Ovary (tissue), 9 donors: ENCODE measurements around the gene NRXN3. TPM values are rescaled to one million over a fixed set of nuclear protein-coding genes. Genes with fewer than 3 reads are reported as not detected.

Experiments used
- DNase-seq, 5 donors: peaks; one replicate each; pipeline ENCODE4 v3.0.0-alpha.2; 2019 to 2020
- H3K27ac ChIP-seq, 2 donors: fragments of 200-600 bp; one replicate each; pipeline versions ENCODE4 v1.5.1 to v1.8.0; 2019 to 2022
- H3K27me3 ChIP-seq: fragments of 200-600 bp; one replicate; pipeline ENCODE4 v1.8.0; 2022
- H3K36me3 ChIP-seq: fragments of 200-600 bp; sonication (generic); one replicate; pipeline ENCODE4 v1.5.1; 2019
- H3K4me1 ChIP-seq: one replicate; pipeline ENCODE4 v1.8.1; 2013; ENCODE audit warnings: mild to moderate bottlenecking, moderate library complexity; ENCODE audit not compliant: insufficient read depth
- H3K4me3 ChIP-seq: fragments of 200-600 bp; sonication (generic); one replicate; pipeline ENCODE4 v1.5.1; 2017
- H3K9me3 ChIP-seq, 2 donors: fragments of 200-600 bp in 1 of 2; sonication (generic) in 1 of 2; one replicate each; pipeline versions ENCODE4 v1.5.1 to v1.8.1; 2013 to 2019; ENCODE audit warnings: mild to moderate bottlenecking in 1 of 2, moderate library complexity in 1 of 2
- EP300 ChIP-seq: sonication (generic); formaldehyde crosslinking; IDR thresholded peaks from one replicate; pipeline ENCODE4 v1.6.1; 2017; ENCODE audit warnings: antibody characterized with exemption
- POLR2A ChIP-seq: fragments of 450-650 bp; IDR thresholded peaks from one replicate; pipeline ENCODE4 v1.6.1; 2017; ENCODE audit warnings: antibody characterized with exemption, mild to moderate bottlenecking, moderate library complexity
- WGBS, 3 donors: extraction: QIAGEN DNeasy Blood & Tissue Kit in 1 of 3; methylation state at CpG; one replicate each; pipeline versions ENCODE4 v1.1.5 to v1.1.7; 2013 to 2017; 5-methylcytosine and 5-hydroxymethylcytosine counted together
- intact Hi-C, 4 donors: fragments of 100-400 bp; cut with DNase I; formaldehyde crosslinking; loops; one replicate each; pipeline versions ENCODE4 v1.11.0 to v1.15.1; 2022 to 2023
- polyA plus RNA-seq, 2 donors: library from polyadenylated mRNA; stranded (reverse); fragments of 200-250 nt in 1 of 2; fragments of 350-450 nt in 1 of 2; fragmentation: Illumina TruSeq in 1 of 2; extraction: RNeasy Lipid Tissue Mini Kit (QIAGEN cat#74804) in 1 of 2; gene quantifications; one replicate each; pipeline ENCODE4 v1.2.3, GENCODE V29; 2013 to 2014
- total RNA-seq, 7 donors: library from RNA; depleted of rRNA in 2 of 7; stranded (reverse); fragments of >200 nt in 2 of 7; fragmentation: NEBNext Ultra II Directional in 3 of 7; extraction: Animal tissue kit (Norgen Biotek cat#: 25700) in 3 of 7; gene quantifications; one replicate each; pipeline versions ENCODE4 v1.1.0 to v1.2.4, GENCODE V29; 2016 to 2023
- TF ChIP-seq, protein P1 (sequence below), 3 donors: fragments of 450-650 bp in 2 of 3; fragments of 200-600 bp in 1 of 3; IDR thresholded peaks; one replicate each; pipeline versions ENCODE4 v1.5.1 to v1.8.0; 2016 to 2022; ENCODE audit warnings: antibody characterized with exemption in 3 of 3, mild to moderate bottlenecking in 1 of 3
- donor health status: DM: no; HTN: no; CAD: no; lungs with moderate emphysema.
- donor health status: DM: no; HTN: no; CAD: no.
- donor health status: Bipolar disorder and iron deficiency.
- donor health status: DM: yes; HTN: yes; CAD: no.
- donor health status: DM: no; HTN: no; CAD: no.
- donor health status: DM: yes; HTN: yes; CAD: no.

NRXN3 gene
- total and polyA plus RNA-seq, 9 donors = 0.28 to 6.2 (median 0.82) TPM

DNA sequence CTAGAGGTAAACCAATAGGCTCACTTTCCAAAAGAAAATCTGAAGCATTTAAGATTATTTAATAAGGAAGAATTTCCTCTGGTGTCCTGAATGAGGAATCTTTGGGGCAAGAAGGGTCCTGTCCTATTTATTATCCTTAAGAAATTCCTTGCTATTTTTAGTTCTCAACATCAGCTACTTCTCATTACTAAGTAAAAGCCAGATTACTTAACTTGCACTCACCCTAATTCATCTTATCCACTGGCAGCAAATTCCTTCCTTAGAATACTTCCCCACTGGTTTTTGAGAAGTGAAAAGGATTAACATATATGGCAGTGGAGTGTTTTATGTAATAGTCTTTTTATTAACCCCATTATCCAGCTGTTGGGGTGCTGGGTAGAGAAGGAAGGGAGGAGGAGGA, 1273.4 kb downstream of the NRXN3 start:
- intact Hi-C loops = no loop called here
- H3K27ac ChIP-seq = no peak overlapping the region

DNA sequence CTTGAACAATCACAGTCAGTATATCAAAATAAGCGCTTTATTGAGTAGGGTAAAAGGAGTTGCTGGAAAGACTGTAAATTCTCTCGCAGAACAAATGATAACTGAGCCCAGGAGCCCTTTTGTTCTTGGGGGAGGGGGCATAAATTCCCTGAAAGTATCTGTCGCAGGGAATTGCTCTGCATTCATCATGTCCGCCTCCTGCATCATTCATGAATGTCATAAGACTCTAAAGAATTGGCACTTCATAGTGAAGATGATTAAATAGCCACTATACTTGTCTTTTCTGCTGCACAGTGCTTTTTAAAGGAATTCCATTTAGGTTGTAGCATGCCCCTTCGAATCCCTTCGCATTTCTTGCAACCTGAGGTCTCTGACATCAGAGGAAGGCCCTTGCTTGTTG, 1278.8 kb downstream of the NRXN3 start:
- H3K4me1 ChIP-seq = no peaks in the 10 kb centered on the region
- no peak overlapping the region for H3K4me3 ChIP-seq
- no peaks in the 10 kb centered on the region for H3K27me3 ChIP-seq
- TF ChIP-seq POLR2A = no peak
- TF ChIP-seq, protein P1, sequence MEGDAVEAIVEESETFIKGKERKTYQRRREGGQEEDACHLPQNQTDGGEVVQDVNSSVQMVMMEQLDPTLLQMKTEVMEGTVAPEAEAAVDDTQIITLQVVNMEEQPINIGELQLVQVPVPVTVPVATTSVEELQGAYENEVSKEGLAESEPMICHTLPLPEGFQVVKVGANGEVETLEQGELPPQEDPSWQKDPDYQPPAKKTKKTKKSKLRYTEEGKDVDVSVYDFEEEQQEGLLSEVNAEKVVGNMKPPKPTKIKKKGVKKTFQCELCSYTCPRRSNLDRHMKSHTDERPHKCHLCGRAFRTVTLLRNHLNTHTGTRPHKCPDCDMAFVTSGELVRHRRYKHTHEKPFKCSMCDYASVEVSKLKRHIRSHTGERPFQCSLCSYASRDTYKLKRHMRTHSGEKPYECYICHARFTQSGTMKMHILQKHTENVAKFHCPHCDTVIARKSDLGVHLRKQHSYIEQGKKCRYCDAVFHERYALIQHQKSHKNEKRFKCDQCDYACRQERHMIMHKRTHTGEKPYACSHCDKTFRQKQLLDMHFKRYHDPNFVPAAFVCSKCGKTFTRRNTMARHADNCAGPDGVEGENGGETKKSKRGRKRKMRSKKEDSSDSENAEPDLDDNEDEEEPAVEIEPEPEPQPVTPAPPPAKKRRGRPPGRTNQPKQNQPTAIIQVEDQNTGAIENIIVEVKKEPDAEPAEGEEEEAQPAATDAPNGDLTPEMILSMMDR (IDR thresholded peaks at IDR 0.05) = no peak
- TF ChIP-seq EP300 = no peak
- H3K9me3 ChIP-seq = no peaks in the 10 kb centered on the region
- 75 to 83% (median 76%) methylated on average over 6 of the region's 6 CpGs for WGBS, 3 donors
- H3K36me3 ChIP-seq = no peaks in the 10 kb centered on the region
- DNase-seq = no peak
- intact Hi-C loops = no loop called here
- H3K27ac ChIP-seq = no peak overlapping the region

More for the DNA sequence above, 1273.4 kb downstream of the NRXN3 start:
- TF ChIP-seq POLR2A (no peak), EP300 (no peak)
- TF ChIP-seq, protein P1 (IDR thresholded peaks at IDR 0.05) = no peak
- H3K4me3 ChIP-seq = no peak overlapping the region
- no peaks in the 10 kb centered on the region for H3K27me3 ChIP-seq
- DNase-seq = no peak
- no peaks in the 10 kb centered on the region for H3K4me1 ChIP-seq
- H3K36me3 ChIP-seq = no peaks in the 10 kb centered on the region
- H3K9me3 ChIP-seq = no peaks in the 10 kb centered on the region

DNA sequence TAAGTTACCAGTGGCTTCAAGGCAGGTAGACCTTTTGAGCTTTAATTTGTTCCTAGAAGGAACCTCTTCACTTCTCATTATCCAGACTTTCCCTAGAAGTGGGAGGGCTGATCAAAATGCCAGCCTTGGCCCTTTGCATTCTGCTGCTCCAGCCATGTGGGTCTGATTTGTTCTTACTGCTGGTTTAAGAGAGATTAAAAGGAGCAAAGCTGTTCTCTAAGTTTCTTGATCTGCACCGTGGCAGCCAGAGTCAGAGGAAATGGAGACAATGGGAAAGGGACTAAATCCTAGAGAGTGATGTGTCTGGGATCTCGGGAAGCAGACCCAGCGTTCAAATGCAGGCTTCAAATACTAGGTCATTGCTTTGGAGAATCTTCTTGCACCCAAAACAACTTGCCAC, 1281.4 kb downstream of the NRXN3 start:
- Histone ChIP-seq H3K4me3 (no peak overlapping the region), H3K27ac (no peak overlapping the region), H3K36me3 (no peaks in the 10 kb centered on the region), H3K4me1 (no peaks in the 10 kb centered on the region), H3K9me3 (no peaks in the 10 kb centered on the region), H3K27me3 (no peaks in the 10 kb centered on the region)
- 75 to 87% (median 80%) methylated on average over 3 of the region's 3 CpGs for WGBS, 3 donors
- intact Hi-C loops = no loop called here
- TF ChIP-seq POLR2A (no peak), EP300 (no peak)
- TF ChIP-seq, protein P1 (IDR thresholded peaks at IDR 0.05) = no peak
- no peak for DNase-seq

DNA sequence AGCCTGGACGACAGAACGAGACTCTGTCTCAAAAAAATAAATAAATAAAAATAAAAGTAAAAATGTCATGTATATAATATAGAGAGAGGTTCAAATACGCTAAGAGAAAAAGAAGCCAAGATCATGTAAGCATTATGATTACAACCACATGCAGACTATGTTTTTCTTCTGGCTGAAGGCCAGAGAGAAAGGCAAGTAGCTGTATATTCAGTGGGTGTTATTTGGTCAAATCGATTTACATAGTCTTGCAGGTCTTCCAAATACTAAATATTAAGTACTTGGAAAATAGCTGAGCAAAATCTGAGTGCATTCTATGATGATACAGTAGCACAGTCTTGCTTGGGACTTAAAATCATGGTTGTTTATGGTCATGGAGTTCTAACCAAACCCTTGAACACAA, 1283.1 kb downstream of the NRXN3 start:
- DNase-seq = no peak
- Histone ChIP-seq H3K36me3 (no peaks in the 10 kb centered on the region), H3K27me3 (no peaks in the 10 kb centered on the region), H3K9me3 (no peaks in the 10 kb centered on the region), H3K4me1 (no peaks in the 10 kb centered on the region), H3K27ac (no peak overlapping the region), H3K4me3 (no peak overlapping the region)
- TF ChIP-seq EP300 (no peak), POLR2A (no peak)
- TF ChIP-seq, protein P1 (IDR thresholded peaks at IDR 0.05) = no peak
- WGBS, 3 donors = 36 to 67% (median 60%) methylated on average over 4 of the region's 4 CpGs
- intact Hi-C loops = no loop called here

DNA sequence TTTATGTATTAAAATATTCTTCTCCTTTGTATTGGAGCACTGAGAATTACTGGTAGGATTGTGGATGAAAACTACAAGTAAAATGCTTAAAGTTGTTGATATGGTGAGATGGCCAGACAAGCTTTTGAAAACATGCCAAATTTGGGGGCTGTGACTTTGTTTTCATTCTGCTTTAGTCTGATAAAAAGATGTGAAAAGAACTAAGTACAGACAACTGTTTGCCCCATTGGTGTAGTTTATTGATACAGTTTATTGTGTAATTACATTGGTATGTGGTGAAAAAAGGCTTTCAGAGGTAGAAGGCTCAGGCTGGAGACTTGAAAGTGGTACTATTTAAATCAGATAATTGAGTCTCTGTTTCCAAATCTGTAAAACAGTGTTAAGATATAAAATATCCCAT, 1294.3 kb downstream of the NRXN3 start:
- Histone ChIP-seq H3K27me3 (no peaks in the 10 kb centered on the region), H3K4me1 (no peaks in the 10 kb centered on the region), H3K9me3 (no peaks in the 10 kb centered on the region), H3K27ac (no peak overlapping the region), H3K4me3 (no peak overlapping the region), H3K36me3 (no peaks in the 10 kb centered on the region)
- TF ChIP-seq POLR2A (no peak), EP300 (no peak)
- TF ChIP-seq, protein P1 (IDR thresholded peaks at IDR 0.05) = no peak
- intact Hi-C loops = no loop called here
- DNase-seq = no peak
